ENCODE data around the gene TMBIM1.

The TMBIM1 gene

DNA sequence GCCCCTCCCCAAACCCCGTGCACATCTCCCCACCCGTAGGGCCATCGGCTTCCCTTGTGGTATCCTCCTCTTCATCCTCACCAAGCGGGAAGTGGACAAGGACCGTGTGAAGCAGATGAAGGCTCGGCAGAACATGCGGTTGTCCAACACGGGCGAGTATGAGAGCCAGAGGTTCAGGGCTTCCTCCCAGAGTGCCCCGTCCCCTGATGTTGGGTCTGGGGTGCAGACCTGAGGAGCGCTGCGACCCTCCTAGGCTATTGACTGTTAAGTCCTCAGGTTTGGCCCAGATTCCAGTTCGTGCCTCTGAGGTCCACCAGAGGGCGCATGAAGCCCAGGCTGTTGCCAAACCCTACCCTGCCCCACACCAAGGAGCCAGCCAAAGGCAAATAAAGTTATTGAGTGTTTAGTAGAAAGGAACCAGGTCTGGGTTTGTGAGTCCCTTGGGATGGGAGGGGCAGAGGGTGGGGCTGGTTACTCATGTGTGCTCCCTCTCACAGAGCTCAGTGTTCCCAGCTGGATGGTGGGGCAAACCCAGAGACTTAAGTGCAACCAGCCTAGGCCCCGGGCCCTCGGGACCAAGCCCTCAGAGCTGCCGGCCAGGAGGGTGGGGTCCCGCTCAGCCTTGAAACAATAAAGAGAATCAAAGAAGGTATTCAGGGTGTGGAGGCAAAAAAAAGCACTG, 19.6 kb downstream of the TMBIM1 start (continued):
- TF ChIP-seq BCL11B (tag by site-specific recombination; IDR thresholded peaks at IDR 0.05; ENCODE audit: low read depth) (no peak), KLF16 (tag by site-specific recombination; IDR thresholded peaks at IDR 0.05) (peak; percentile 76), HOXD13 (CRISPR knock-in tag; IDR thresholded peaks at IDR 0.05; ENCODE audit: borderline replicate concordance) (no peak), KLF8 (tag by site-specific recombination; IDR thresholded peaks at IDR 0.05) (peak; percentile 87), ZBTB20 (tag by site-specific recombination; IDR thresholded peaks at IDR 0.05) (peak; percentile 51; the same call in 1 of the 2 replicates), ZBTB17 (tag by site-specific recombination; IDR thresholded peaks at IDR 0.05) (0 out of 2 replicates have a peak, but pooled peaks have one; percentile 19), ZIC2 (tag by site-specific recombination; IDR thresholded peaks at IDR 0.05) (0 out of 2 replicates have a peak, but pooled peaks have one; percentile 11), ZNF654 (tag by site-specific recombination; IDR thresholded peaks at IDR 0.05; ENCODE audit: low read depth) (peak; percentile 73), ZBTB7A (tag by site-specific recombination; IDR thresholded peaks at IDR 0.05; ENCODE audit: low read depth) (no peak), BCL11A (tag by site-specific recombination; IDR thresholded peaks at IDR 0.05; ENCODE audit: low read depth) (no peak)

DNA sequence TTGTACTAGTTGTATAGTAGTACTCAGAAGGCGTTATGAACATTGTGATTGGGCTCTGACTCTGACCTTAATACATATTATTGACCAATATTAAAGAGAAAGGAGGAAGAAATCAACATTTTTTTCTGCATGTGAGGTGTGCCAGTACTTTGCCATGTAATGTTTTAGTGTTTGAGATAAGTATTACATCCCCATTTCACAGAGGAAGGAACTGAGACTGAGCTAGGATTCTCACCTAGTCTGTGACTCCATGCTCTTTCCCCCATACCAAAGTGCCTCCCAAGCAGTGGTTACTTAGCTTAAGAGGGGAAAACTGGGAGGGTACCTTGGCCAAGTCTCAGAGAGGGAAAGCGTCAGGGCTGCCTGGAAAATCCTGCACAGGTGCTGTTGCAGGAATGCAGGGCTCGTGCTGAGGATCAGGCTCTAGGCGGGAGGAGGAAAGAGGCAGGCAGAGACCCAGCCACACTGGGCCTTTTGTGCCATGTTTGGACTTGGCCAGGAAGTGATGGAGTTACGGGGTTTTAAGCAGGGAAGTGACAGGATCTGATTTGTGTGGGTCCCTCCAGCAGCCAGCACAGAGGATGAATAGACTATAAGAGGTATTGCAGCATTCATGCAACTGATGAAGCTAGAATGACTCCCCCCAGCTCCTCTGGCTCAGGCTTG, 20.3 kb downstream of the TMBIM1 start:
- Histone ChIP-seq H3K27ac (ENCODE audit: extremely low read depth, low read depth, low read length) (no peak overlapping the region), H3K4me3 (ENCODE audit: low read depth, low read length) (no peak overlapping the region), H3K36me3 (ENCODE audit: control insufficient read depth in 2 of 2, insufficient read depth in 1 of 2, low read length in 2 of 2) (peaks cover 7 to 55% of the 10 kb centered on the region in 2 experiments; a peak in 2 of 3 replicates), H3K9me3 (ENCODE audit: control insufficient read depth, insufficient read depth, low read depth, low read length) (no peaks in the 10 kb centered on the region), H3K4me1 (ENCODE audit: control insufficient read depth, insufficient read depth, low read length) (peaks cover 3% of the 10 kb centered on the region; the same call in 1 of the 2 replicates)
- CTCF ChIA-PET = interaction anchor here (0.5 to 7.3 kb wide), 25 partner anchors 10 to 637 kb away, joined by 3 to 89 read pairs (median 4); partner anchors contain the start of genes CATIP and TMBIM1
- POLR2A ChIA-PET = interaction anchor here (1.1 to 4.3 kb wide), 4 partner anchors 15 to 133 kb away, joined by 3 to 29 read pairs (median 8); no protein-coding TSS in a partner anchor
- TF ChIP-seq KLF16 (tag by site-specific recombination; IDR thresholded peaks at IDR 0.05) (no peak), ZBTB20 (tag by site-specific recombination; IDR thresholded peaks at IDR 0.05) (no peak), SP7 (tag by site-specific recombination; IDR thresholded peaks at IDR 0.05) (no peak), ZNF521 (tag by site-specific recombination; IDR thresholded peaks at IDR 0.05) (no peak), KLF8 (tag by site-specific recombination; IDR thresholded peaks at IDR 0.05) (no peak)
- TF ChIP-seq, protein P1, sequence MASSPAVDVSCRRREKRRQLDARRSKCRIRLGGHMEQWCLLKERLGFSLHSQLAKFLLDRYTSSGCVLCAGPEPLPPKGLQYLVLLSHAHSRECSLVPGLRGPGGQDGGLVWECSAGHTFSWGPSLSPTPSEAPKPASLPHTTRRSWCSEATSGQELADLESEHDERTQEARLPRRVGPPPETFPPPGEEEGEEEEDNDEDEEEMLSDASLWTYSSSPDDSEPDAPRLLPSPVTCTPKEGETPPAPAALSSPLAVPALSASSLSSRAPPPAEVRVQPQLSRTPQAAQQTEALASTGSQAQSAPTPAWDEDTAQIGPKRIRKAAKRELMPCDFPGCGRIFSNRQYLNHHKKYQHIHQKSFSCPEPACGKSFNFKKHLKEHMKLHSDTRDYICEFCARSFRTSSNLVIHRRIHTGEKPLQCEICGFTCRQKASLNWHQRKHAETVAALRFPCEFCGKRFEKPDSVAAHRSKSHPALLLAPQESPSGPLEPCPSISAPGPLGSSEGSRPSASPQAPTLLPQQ (tag by site-specific recombination; IDR thresholded peaks at IDR 0.05) = no peak
- TF ChIP-seq, protein P2, sequence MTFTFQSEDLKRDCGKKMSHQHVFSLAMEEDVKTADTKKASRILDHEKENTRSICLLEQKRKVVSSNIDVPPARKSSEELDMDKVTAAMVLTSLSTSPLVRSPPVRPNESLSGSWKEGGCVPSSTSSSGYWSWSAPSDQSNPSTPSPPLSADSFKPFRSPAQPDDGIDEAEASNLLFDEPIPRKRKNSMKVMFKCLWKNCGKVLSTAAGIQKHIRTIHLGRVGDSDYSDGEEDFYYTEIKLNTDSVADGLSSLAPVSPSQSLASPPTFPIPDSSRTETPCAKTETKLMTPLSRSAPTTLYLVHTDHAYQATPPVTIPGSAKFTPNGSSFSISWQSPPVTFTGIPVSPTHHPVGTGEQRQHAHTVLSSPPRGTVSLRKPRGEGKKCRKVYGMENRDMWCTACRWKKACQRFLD (tag by site-specific recombination; IDR thresholded peaks at IDR 0.05) = no peak
- TF ChIP-seq, protein P3, sequence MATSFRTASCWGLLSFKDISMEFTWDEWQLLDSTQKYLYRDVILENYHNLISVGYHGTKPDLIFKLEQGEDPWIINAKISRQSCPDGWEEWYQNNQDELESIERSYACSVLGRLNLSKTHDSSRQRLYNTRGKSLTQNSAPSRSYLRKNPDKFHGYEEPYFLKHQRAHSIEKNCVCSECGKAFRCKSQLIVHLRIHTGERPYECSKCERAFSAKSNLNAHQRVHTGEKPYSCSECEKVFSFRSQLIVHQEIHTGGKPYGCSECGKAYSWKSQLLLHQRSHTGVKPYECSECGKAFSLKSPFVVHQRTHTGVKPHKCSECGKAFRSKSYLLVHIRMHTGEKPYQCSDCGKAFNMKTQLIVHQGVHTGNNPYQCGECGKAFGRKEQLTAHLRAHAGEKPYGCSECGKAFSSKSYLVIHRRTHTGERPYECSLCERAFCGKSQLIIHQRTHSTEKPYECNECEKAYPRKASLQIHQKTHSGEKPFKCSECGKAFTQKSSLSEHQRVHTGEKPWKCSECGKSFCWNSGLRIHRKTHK (tag by site-specific recombination; IDR thresholded peaks at IDR 0.05) = no peak

DNA sequence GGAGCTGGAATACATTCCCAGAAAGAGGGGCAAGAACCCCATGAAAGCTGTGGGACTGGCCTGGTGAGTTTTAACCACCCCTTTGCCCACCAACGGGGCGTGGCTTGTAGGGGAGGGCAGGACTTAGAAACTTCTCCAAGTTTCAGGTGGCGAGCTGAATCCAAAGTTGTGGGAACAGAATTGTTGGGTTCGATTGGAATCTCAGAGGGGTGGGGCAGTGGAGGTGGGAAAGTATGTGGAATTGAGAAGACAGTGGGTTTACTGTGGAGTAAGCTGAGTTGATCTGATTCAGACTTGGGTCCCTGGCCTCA, 20.9 kb downstream of the TMBIM1 start:
- Histone ChIP-seq H3K36me3 (ENCODE audit: control insufficient read depth in 2 of 2, insufficient read depth in 1 of 2, low read length in 2 of 2) (peaks cover 7 to 55% of the 10 kb centered on the region in 2 experiments; a peak in 2 of 3 replicates), H3K4me1 (ENCODE audit: control insufficient read depth, insufficient read depth, low read length) (peaks cover 3% of the 10 kb centered on the region; the same call in 1 of the 2 replicates), H3K9me3 (ENCODE audit: control insufficient read depth, insufficient read depth, low read depth, low read length) (no peaks in the 10 kb centered on the region), H3K27ac (ENCODE audit: extremely low read depth, low read depth, low read length) (no peak overlapping the region), H3K4me3 (ENCODE audit: low read depth, low read length) (peak overlapping the region; percentile 76; the same call in 1 of the 2 replicates)
- CTCF ChIA-PET = interaction anchor here (0.6 to 7.3 kb wide), 21 partner anchors 9 to 1007 kb away, joined by 3 to 89 read pairs (median 4); partner anchors contain the start of genes CATIP and TMBIM1
- POLR2A ChIA-PET = interaction anchor here (1.4 to 4.3 kb wide), 3 partner anchors 15 to 134 kb away, joined by 4 to 29 read pairs (median 11); no protein-coding TSS in a partner anchor
- no peak for TF ChIP-seq ZNF302 (tag by site-specific recombination; IDR thresholded peaks at IDR 0.05; ENCODE audit: low read depth)
- no peak for TF ChIP-seq GLIS2 (tag by site-specific recombination; IDR thresholded peaks at IDR 0.05)
- TF ChIP-seq, protein P4, sequence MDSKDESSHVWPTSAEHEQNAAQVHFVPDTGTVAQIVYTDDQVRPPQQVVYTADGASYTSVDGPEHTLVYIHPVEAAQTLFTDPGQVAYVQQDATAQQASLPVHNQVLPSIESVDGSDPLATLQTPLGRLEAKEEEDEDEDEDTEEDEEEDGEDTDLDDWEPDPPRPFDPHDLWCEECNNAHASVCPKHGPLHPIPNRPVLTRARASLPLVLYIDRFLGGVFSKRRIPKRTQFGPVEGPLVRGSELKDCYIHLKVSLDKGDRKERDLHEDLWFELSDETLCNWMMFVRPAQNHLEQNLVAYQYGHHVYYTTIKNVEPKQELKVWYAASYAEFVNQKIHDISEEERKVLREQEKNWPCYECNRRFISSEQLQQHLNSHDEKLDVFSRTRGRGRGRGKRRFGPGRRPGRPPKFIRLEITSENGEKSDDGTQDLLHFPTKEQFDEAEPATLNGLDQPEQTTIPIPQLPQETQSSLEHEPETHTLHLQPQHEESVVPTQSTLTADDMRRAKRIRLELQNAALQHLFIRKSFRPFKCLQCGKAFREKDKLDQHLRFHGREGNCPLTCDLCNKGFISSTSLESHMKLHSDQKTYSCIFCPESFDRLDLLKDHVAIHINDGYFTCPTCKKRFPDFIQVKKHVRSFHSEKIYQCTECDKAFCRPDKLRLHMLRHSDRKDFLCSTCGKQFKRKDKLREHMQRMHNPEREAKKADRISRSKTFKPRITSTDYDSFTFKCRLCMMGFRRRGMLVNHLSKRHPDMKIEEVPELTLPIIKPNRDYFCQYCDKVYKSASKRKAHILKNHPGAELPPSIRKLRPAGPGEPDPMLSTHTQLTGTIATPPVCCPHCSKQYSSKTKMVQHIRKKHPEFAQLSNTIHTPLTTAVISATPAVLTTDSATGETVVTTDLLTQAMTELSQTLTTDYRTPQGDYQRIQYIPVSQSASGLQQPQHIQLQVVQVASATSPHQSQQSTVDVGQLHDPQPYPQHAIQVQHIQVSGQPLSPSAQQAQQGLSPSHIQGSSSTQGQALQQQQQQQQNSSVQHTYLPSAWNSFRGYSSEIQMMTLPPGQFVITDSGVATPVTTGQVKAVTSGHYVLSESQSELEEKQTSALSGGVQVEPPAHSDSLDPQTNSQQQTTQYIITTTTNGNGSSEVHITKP (tag by site-specific recombination; IDR thresholded peaks at IDR 0.05) = peak; percentile 58
- no peak for TF ChIP-seq ZNF174 (tag by site-specific recombination; IDR thresholded peaks at IDR 0.05)
- TF ChIP-seq ZNF19 (tag by site-specific recombination; IDR thresholded peaks at IDR 0.05; ENCODE audit: low read depth) = no peak
